MCF 10A (cell line): Measurements from ENCODE around the gene PRKAR2B. TPM values are rescaled to one million over a fixed set of nuclear protein-coding genes. Genes with fewer than 3 reads are reported as not detected.
"Not testable (repeated sequence)": the region's sequence is repeated elsewhere in the genome, so short reads cannot be mapped to it uniquely, and the experiment has no call there.

Experiments
- BruUV-seq: library from RNA; stranded (reverse); fragments of 400-500 nt; replicated peaks from 2 replicates; lab custom pipeline; 2021; lab: Mats Ljungman, UMichigan
- CTCF ChIA-PET: fragments of 300-600 bp; sonication (Branson Sonifier 250); formaldehyde crosslinking; extraction: SDS; loops from one replicate; lab custom pipeline; 2021; ENCODE audit warnings: antibody characterized with exemption, inconsistent platforms; lab: Yijun Ruan, JAX
- POLR2A ChIA-PET: fragments of 300-600, 350-650 bp; sonication (Branson Sonifier 250); formaldehyde crosslinking; extraction: SDS; loops from one replicate; lab custom pipeline; 2020; ENCODE audit warnings: antibody characterized with exemption, inconsistent platforms; lab: Yijun Ruan, JAX
- DNase-seq: peaks from one replicate; pipeline ENCODE4 v3.0.0-alpha.2; 2018; ENCODE audit not compliant: unreplicated experiment
- H3K27ac Mint-ChIP-seq: one replicate; pipeline ENCODE4 v1.8.0; 2022; ENCODE audit warnings: mild to moderate bottlenecking, low read depth, mixed read lengths; ENCODE audit not compliant: unreplicated experiment
- H3K27me3 Mint-ChIP-seq: one replicate; pipeline ENCODE4 v1.8.0; 2022; ENCODE audit warnings: mixed read lengths; ENCODE audit not compliant: insufficient read depth, unreplicated experiment
- H3K36me3 Mint-ChIP-seq: one replicate; pipeline ENCODE4 v1.8.0; 2022; ENCODE audit warnings: mild to moderate bottlenecking, moderate library complexity, mixed read lengths; ENCODE audit not compliant: insufficient read depth, unreplicated experiment
- H3K4me1 Mint-ChIP-seq: one replicate; pipeline ENCODE4 v1.8.0; 2022; ENCODE audit warnings: mixed read lengths; ENCODE audit not compliant: insufficient read depth, unreplicated experiment
- H3K4me3 Mint-ChIP-seq: one replicate; pipeline ENCODE4 v1.8.0; 2022; ENCODE audit warnings: mild to moderate bottlenecking, moderate library complexity, mixed read lengths; ENCODE audit not compliant: unreplicated experiment
- H3K9me3 Mint-ChIP-seq: one replicate; pipeline ENCODE4 v1.8.0; 2022; ENCODE audit warnings: mixed read lengths; ENCODE audit not compliant: unreplicated experiment
- intact Hi-C: fragments of 100-400 bp; cut with micrococcal nuclease; formaldehyde crosslinking; loops from 2 replicates; pipeline ENCODE4 v1.14.1; 2022
- total RNA-seq: library from RNA; stranded (reverse); gene quantifications from 2 replicates; pipeline ENCODE4 v1.2.3, GENCODE V29; 2022
- TF ChIP-seq, protein P1 (sequence below): fragments of 200-600 bp; IDR thresholded peaks from one replicate; pipeline ENCODE4 v1.8.0; 2022; ENCODE audit warnings: antibody characterized with exemption, mild to moderate bottlenecking; ENCODE audit not compliant: unreplicated experiment

Gene PRKAR2B
- total RNA-seq, 1 experiment from 2014 or later, result not detected

DNA sequence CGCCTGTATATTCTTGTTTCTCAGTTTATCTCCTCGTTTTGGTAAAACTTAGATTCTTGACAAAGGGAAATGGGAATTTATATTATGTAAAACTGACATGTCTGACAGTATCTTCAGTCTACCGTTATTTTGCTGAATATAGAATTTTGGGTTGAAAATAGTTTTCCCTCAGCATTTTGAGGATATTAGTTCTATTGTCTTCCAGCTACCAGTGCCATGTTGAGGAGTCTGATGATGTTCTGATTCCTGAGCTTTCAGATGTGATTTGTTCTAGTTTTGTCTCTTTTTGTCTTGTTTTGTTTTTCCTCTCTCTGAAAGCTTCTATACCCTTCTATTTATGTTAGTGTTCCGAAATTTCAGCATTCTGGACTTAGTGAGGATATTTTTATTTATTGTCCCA is 8.0 kb upstream of the PRKAR2B start:
- intact Hi-C loops, result no loop called here
- no peak for DNase-seq
- H3K9me3 Mint-ChIP-seq, result no peaks in the 10 kb centered on the region
- H3K27me3 Mint-ChIP-seq, result peaks cover 44% of the 10 kb centered on the region
- H3K4me1 Mint-ChIP-seq, result no peaks in the 10 kb centered on the region
- ChIA-PET POLR2A (no interaction called here), CTCF (no interaction called here)
- no peak overlapping the region for H3K4me3 Mint-ChIP-seq
- H3K27ac Mint-ChIP-seq, result no peak overlapping the region
- H3K36me3 Mint-ChIP-seq, result no peaks in the 10 kb centered on the region
- TF ChIP-seq, protein P1, sequence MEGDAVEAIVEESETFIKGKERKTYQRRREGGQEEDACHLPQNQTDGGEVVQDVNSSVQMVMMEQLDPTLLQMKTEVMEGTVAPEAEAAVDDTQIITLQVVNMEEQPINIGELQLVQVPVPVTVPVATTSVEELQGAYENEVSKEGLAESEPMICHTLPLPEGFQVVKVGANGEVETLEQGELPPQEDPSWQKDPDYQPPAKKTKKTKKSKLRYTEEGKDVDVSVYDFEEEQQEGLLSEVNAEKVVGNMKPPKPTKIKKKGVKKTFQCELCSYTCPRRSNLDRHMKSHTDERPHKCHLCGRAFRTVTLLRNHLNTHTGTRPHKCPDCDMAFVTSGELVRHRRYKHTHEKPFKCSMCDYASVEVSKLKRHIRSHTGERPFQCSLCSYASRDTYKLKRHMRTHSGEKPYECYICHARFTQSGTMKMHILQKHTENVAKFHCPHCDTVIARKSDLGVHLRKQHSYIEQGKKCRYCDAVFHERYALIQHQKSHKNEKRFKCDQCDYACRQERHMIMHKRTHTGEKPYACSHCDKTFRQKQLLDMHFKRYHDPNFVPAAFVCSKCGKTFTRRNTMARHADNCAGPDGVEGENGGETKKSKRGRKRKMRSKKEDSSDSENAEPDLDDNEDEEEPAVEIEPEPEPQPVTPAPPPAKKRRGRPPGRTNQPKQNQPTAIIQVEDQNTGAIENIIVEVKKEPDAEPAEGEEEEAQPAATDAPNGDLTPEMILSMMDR, result no peak
- BruUV-seq, result no TSS peak

DNA sequence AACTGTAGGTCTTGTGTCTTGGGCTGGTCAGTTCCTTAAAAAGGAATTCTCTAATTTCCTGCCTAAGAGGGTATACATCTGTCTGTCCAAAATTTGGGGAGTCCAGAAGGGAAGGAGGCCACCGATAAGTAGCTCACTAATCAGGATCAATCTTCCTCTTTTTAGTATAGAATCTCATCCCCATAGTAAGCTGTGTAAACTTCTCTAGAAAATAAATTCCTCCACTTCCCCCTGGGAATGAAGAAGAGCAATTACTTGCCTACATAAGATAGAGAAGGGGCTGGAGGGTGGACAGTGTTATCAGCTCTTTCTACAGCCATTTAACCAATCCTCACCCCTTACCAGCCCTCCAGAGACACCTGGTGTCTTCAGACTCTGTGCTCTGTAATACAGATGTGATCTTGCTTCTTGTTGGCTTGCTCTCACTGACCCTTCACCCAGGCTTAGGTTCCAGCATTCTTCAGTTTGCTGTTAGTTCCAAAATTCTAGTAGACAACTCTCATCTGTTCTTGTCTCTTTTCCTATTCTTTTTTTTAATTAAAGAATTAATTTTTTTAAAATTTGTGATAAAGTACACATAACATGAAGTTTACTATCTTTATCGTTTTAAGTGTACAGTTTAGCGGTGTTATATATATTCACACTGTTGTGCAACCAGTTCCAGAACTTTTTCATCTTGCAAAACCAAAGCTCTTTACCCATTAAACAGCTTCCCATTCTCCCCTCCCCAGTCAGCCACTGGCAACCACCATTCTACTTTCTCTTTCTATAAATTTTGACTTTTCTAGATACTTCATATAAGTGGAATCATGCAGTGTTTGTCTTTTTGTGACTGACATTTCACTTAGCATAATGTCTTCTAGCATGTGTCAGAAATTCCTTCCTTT is 6.5 kb upstream of the PRKAR2B start:
- intact Hi-C loops, result no loop called here
- peaks cover 39% of the 10 kb centered on the region for H3K27me3 Mint-ChIP-seq
- ChIA-PET POLR2A (interaction anchor here (0.7 kb wide), 1 partner anchor 435 kb away, joined by 3 read pairs; no protein-coding TSS in a partner anchor), CTCF (interaction anchor here (0.6 to 0.7 kb wide), 3 partner anchors 25 to 93 kb away, joined by 3 read pairs; no protein-coding TSS in a partner anchor)
- no peaks in the 10 kb centered on the region for H3K4me1 Mint-ChIP-seq
- BruUV-seq, result no TSS peak
- no peak overlapping the region for H3K27ac Mint-ChIP-seq
- no peak for DNase-seq
- no peak overlapping the region for H3K4me3 Mint-ChIP-seq
- no peaks in the 10 kb centered on the region for H3K36me3 Mint-ChIP-seq
- TF ChIP-seq, protein P1, result no peak
- H3K9me3 Mint-ChIP-seq, result no peaks in the 10 kb centered on the region

DNA sequence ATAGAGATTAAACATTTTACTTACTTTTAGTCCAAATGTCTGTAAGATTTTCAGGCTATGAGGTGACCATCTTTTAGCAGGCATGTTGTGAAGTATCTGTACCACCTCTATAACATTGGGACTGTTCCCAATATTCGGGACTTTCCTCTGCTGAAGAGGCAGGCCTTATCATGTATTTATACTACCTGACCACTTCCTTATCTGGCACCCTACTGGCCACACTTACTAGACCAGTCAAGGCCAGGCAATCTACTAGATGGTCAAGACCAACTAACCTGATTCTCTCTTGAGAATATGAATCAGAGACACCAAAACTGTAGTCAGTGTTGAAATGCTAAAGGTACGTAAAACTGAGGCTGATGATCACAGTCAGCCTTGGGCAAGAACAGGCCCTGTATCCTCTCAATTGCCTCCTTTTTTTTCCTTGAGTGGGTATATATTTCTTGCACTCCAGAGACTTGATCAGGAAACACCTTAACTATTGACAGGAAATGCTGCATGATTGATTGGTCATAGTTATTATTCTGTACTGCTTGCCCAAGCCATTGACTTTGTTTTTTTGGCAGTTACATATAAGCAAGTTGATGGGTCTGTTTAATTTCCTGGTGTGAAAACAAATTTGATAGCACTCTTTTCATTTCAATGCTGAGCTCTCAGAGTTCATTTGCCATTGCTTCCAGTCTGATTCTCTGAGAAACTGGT is 5.2 kb upstream of the PRKAR2B start:
- no TSS peak for BruUV-seq
- no peak for DNase-seq
- H3K4me1 Mint-ChIP-seq, result no peaks in the 10 kb centered on the region
- H3K27ac Mint-ChIP-seq, result no peak overlapping the region
- intact Hi-C loops, result no loop called here
- H3K27me3 Mint-ChIP-seq, result peaks cover 27% of the 10 kb centered on the region
- H3K36me3 Mint-ChIP-seq, result no peaks in the 10 kb centered on the region
- no peak overlapping the region for H3K4me3 Mint-ChIP-seq
- TF ChIP-seq, protein P1, result no peak
- H3K9me3 Mint-ChIP-seq, result no peaks in the 10 kb centered on the region
- ChIA-PET CTCF (interaction anchor here (1.3 kb wide), 1 partner anchor 9 kb away, joined by 3 read pairs; no protein-coding TSS in a partner anchor), POLR2A (no interaction called here)

DNA sequence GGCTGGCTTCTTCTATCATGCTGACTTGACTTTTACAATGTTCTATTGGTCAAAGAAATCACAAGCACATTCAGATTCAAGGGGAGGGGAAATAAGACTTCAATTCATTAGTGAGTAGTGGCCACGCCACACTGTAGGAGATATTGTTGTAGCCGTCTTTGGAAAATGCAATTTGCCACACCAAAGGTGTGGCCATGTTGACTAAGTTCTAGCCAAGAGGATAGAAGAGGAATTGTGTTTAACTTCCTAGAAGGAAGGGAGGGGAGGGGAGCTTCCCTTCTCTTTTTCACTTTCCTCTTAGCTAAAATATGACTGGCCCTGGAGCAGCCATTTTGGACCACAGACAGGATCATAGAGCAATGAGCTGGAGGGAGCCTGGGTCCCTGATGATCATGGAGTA is 3.4 kb upstream of the PRKAR2B start:
- Mint-ChIP-seq H3K4me3 (no peak overlapping the region), H3K27me3 (peaks cover 27% of the 10 kb centered on the region), H3K27ac (no peak overlapping the region), H3K36me3 (no peaks in the 10 kb centered on the region), H3K4me1 (peaks cover 4% of the 10 kb centered on the region), H3K9me3 (no peaks in the 10 kb centered on the region)
- intact Hi-C loops, result no loop called here
- BruUV-seq, result no TSS peak
- TF ChIP-seq, protein P1, result no peak
- DNase-seq, result no peak
- ChIA-PET CTCF (interaction anchor here (0.6 kb wide), 2 partner anchors 298 to 492 kb away, joined by 3 to 5 read pairs; no protein-coding TSS in a partner anchor), POLR2A (interaction anchor here (0.5 to 0.6 kb wide), 2 partner anchors 9 kb away, joined by 3 to 5 read pairs; no protein-coding TSS in a partner anchor)

DNA sequence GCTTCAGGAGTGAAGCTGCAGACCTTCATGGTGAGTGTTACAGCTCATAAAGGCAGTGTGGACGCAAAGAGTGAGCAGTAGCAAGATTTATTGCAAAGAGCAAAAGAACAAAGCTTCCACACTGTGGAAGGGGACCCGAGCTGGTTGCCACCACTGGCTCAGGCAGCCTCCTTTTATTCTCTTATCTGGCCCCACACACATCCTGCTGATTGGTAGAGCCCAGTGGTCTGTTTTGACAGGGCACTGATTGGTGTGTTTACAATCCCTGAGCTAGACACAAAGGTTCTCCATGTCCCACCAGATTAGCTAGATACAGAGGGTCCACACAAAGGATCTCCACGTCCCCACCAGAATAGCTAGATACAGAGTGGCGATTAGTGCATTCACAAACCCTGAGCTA is 2.7 kb upstream of the PRKAR2B start:
- H3K4me1 Mint-ChIP-seq, DNase-seq, H3K36me3 Mint-ChIP-seq, BruUV-seq, H3K4me3 Mint-ChIP-seq, H3K9me3 Mint-ChIP-seq, intact Hi-C loops, H3K27ac Mint-ChIP-seq: not testable (repeated sequence)
- peaks cover 27% of the 10 kb centered on the region for H3K27me3 Mint-ChIP-seq
- POLR2A ChIA-PET, result interaction anchor here (0.6 kb wide), 1 partner anchor 8 kb away, joined by 5 read pairs; no protein-coding TSS in a partner anchor
- CTCF ChIA-PET, result interaction anchor here (0.6 kb wide), 1 partner anchor 297 kb away, joined by 5 read pairs; no protein-coding TSS in a partner anchor
